Right atrium auricular region (tissue), 2 donors: Measurements from ENCODE around the gene CFC1. TPM values are rescaled to one million over a fixed set of nuclear protein-coding genes. Genes with fewer than 3 reads are reported as not detected.
"Not testable (repeated sequence)": the region's sequence is repeated elsewhere in the genome, so short reads cannot be mapped to it uniquely, and the experiment has no call there.

ENCODE experiments used
- DNase-seq: peaks from one replicate; pipeline ENCODE4 v3.0.0-alpha.2; 2019; ENCODE audit warnings: low spot score
- H3K27ac ChIP-seq, 2 donors: fragments of 200-600 bp; sonication (generic); 1 replicate in 1 of 2; 2 replicates in 1 of 2; pipeline ENCODE4 v1.5.1; 2016 to 2019
- H3K27me3 ChIP-seq, 2 donors: fragments of 200-600 bp; sonication (generic); one replicate each; pipeline versions ENCODE4 v1.5.1 to v1.6.0; 2017 to 2019
- H3K36me3 ChIP-seq: fragments of 200-600 bp; sonication (generic); one replicate; pipeline ENCODE4 v1.5.1; 2016
- H3K4me1 ChIP-seq, 2 donors: fragments of 200-600 bp; sonication (generic); one replicate each; pipeline versions ENCODE4 v1.5.1 to v1.6.0; 2017 to 2019
- H3K4me3 ChIP-seq, 2 donors: fragments of 200-600 bp; sonication (generic); 1 replicate in 1 of 2; 2 replicates in 1 of 2; pipeline ENCODE4 v1.5.1; 2017 to 2019; ENCODE audit warnings: mild to moderate bottlenecking in 1 of 2, moderate library complexity in 1 of 2
- H3K9me3 ChIP-seq, 2 donors: fragments of 200-600 bp; sonication (generic); one replicate each; pipeline ENCODE4 v1.5.1; 2019
- total RNA-seq, 2 donors: library from RNA; depleted of rRNA; stranded (reverse); fragments of >200 nt; gene quantifications; one replicate each; pipeline ENCODE4 v1.1.0, GENCODE V29; 2016

CFC1 gene
- total RNA-seq, 2 donors from 2014 or later = 13.4 TPM; not detected in 1

GRCh38 chr2:130554178-130554577, 45.2 kb downstream of the CFC1 start:
- not testable (repeated sequence) for DNase-seq, H3K4me1 ChIP-seq, H3K9me3 ChIP-seq, H3K36me3 ChIP-seq, H3K27me3 ChIP-seq, H3K27ac ChIP-seq, H3K4me3 ChIP-seq

- not testable (repeated sequence) for DNase-seq, H3K4me1 ChIP-seq, H3K27me3 ChIP-seq
These were observed 49.9 kb downstream of the CFC1 start for GRCh38 chr2:130549475-130549874.

DNA sequence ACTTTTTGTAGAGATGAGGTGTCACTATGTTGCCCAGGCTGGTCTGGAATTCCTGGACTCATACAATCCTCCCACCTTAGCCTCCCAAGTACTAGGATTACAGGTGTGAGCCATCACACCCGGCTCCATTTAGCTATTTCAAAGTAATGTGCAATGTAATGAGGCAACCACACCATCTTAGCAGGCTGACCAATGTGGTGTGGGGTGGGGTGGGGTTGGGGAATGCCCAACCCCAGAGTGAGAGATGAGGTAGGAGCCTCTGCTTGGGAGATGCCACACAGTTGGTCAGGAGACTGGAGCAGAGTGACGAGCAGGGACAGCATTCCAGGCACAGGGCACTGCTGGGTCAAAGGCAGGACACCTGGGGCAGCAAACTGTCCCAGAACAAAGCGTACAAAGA, 51.0 kb downstream of the CFC1 start:
- H3K36me3 ChIP-seq, H3K4me1 ChIP-seq, H3K4me3 ChIP-seq, H3K9me3 ChIP-seq, DNase-seq, H3K27ac ChIP-seq, H3K27me3 ChIP-seq: not testable (repeated sequence)

More at GRCh38 chr2:130549475-130549874, 49.9 kb downstream of the CFC1 start:
- H3K4me3 ChIP-seq, H3K36me3 ChIP-seq, H3K27ac ChIP-seq, H3K9me3 ChIP-seq: not testable (repeated sequence)

- H3K27me3 ChIP-seq, H3K27ac ChIP-seq, DNase-seq, H3K36me3 ChIP-seq, H3K4me1 ChIP-seq, H3K9me3 ChIP-seq, H3K4me3 ChIP-seq: not testable (repeated sequence)
These were observed 54.4 kb downstream of the CFC1 start for GRCh38 chr2:130544978-130545377.

- H3K36me3 ChIP-seq, H3K4me1 ChIP-seq, H3K27ac ChIP-seq, DNase-seq, H3K4me3 ChIP-seq, H3K27me3 ChIP-seq, H3K9me3 ChIP-seq: not testable (repeated sequence)
These were observed 55.4 kb downstream of the CFC1 start for GRCh38 chr2:130543785-130544528.

- H3K9me3 ChIP-seq, H3K4me3 ChIP-seq, H3K4me1 ChIP-seq, H3K36me3 ChIP-seq, H3K27me3 ChIP-seq, H3K27ac ChIP-seq, DNase-seq: not testable (repeated sequence)
These were observed 56.6 kb downstream of the CFC1 start for GRCh38 chr2:130542789-130543188.

Other genes with a start within 250 kb of the CFC1 start
- gene PTPN18, start 243.5 kb downstream of the CFC1 start, total RNA-seq = 10 to 100 TPM; 13.3 to 20.8 TPM
- 1 to 10 TPM in 1 of 2 donors, not detected in 1; 3.2 TPM for gene POTEI, start 90.2 kb downstream of the CFC1 start, total RNA-seq
- not detected for gene CFC1B, start 78.4 kb downstream of the CFC1 start, total RNA-seq
- gene POTEJ, start 11.9 kb upstream of the CFC1 start, total RNA-seq = 1 to 10 TPM in 1 of 2 donors, not detected in 1; 2.6 TPM
- not detected for gene GPR148, start 129.5 kb upstream of the CFC1 start, total RNA-seq
- gene AMER3, start 156.0 kb upstream of the CFC1 start, total RNA-seq = not detected
- 1 to 10 TPM; 3.5 to 8.1 TPM for gene ARHGEF4, start 237.3 kb upstream of the CFC1 start, total RNA-seq